Stimulated activated CD4-positive, alpha-beta T cell treated with anti-CD3 and anti-CD28 coated beads, Interleukin-2, amount 100 ng/mL, for 48 hours (primary cell): Measurements from ENCODE around the gene COMT.

ENCODE experiments used
- DNase-seq, 2 donors: peaks; one replicate each; pipeline ENCODE4 v3.0.0-alpha.2; 2020

Gene COMT

GRCh38 chr22:19971276-19972124, 29.9 kb downstream of the COMT start:
- DNase-seq = no peak

DNA sequence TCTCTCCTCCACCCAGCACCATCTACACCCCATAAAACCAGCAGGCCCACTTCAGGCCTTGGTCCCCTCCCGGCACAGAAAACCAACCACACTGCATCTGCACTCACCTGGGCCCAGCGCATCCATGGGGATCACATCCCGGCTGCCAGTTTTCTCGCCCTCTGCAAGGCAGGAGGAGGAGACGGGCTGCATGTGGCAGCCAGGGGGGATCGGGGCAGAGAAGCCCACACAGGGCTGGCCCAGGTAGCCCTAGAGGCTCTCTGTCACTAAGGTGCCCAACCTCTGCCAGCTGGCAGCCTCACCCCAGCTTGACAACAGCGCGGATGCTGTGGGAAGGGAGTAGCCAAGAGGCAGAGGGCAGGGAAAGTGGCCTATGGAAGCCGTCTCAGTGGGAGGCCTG, 30.7 kb downstream of the COMT start:
- DNase-seq = no peak

DNA sequence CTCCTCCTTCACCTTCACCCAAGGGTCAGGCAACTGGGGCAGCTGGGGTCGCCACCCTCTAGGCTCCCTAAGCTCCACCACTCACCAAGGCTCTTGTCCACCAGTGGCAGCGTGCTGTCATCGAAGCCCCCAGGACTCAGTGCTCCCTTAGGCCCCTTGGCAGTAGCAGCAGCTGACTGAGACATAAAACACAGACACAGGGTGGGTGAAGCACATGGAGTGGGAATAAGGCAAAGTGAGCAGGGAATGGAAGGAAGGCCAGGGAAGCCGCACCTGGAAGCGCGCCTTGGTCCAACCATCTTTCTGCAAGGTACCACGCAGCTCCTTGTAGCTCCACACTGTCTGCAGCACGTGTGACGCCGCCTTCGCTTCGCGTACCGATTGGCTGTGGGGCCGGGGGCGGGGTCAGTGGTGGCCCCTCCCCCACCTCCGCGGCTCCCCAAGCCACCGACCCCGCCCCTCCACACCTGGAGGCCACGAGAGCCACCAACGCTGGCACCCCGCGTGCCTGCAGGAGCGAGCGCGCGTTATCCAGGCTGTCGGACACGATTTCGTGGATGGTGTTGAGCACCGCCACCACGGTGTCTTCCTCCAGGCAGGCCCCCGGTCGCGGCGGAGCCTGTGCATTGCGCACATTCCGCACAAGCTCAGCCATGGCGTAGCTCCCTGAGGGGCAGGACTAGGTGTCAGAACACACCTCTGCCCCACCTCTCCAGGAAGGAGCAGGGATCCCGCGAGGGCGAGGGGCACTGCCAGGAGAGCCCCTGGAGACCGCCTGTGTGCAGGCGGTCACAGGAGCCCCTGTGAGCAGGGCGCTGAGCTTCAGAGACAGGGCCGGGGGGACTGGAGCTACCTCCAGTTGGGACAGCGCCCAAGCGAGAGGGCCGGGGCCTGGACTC, 31.3 kb downstream of the COMT start:
- no peak for DNase-seq

DNA sequence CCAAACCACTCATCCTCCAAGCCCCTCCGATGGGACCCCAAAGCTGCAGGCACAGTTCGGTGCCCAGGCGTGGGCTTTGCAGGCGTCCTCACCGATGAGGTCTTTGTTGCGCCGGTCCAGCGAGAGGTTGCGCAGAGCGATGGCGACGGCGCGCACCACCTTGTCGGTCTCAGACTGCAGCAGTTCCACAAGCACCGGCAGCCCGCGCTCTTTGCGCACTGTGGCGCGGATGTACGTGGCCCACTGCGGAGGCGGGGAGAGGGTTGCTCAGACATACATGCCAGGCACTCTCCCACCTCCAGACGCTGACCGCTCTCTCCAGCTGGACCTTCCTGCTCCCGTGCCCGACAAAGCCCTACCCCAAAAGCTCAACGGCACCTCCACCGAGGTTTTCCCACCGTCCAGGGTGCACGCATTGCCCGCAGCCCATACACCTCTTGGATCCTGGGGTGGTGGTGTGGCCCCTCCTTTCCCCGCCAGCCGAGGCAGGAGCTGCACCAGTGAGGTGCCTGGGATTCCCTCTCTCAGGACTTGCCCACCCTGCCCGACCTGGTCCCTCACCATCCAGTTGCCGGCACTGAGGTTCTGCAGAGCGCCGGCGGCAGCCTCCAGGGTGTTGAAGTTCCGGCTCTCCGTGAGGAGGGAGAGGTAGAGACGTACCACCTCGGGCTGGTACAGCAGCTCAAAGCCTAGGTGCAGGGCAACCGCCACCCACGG, 32.1 kb downstream of the COMT start:
- no peak for DNase-seq

- DNase-seq = no peak
These were observed 32.8 kb downstream of the COMT start for GRCh38 chr22:19974268-19974861.

GRCh38 chr22:19974935-19975706, 33.5 kb downstream of the COMT start:
- DNase-seq = no peak

DNA sequence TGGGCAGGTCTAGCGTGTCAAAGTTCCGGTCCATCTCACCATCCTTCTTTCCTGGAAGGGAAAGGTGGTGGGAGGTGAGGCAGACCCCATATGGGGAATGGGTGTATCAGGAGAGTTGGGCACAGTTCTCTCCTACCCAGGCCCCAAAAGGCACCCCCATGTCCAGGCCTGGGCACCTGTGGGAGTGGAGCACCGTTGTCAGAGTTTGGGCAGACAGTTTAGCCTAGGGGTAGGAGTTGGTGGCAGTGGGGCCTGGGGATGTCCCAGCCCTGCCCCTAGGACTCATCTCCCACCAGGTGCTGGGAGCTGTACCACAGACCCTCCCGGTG, 34.1 kb downstream of the COMT start:
- DNase-seq = no peak

DNA sequence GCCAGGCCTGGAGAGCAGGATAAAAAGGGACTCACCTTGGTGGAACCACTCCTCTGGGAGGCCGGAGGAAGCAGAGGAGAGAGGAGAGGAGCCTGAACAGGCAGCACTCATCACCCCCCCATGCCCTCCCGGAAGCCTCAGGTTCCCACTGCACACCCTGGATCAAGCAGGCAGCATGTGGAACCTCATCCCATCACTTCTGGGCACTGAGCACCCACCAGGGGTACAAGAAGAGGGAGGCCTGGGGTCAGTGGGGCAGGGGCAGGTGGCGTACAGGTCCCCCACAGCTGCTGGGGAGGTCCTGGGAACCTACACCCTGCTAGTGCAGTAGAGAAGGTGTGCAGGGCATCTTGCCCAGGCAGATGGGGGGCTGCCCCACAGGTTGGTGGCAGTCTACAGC, 35.1 kb downstream of the COMT start:
- no peak for DNase-seq

DNA sequence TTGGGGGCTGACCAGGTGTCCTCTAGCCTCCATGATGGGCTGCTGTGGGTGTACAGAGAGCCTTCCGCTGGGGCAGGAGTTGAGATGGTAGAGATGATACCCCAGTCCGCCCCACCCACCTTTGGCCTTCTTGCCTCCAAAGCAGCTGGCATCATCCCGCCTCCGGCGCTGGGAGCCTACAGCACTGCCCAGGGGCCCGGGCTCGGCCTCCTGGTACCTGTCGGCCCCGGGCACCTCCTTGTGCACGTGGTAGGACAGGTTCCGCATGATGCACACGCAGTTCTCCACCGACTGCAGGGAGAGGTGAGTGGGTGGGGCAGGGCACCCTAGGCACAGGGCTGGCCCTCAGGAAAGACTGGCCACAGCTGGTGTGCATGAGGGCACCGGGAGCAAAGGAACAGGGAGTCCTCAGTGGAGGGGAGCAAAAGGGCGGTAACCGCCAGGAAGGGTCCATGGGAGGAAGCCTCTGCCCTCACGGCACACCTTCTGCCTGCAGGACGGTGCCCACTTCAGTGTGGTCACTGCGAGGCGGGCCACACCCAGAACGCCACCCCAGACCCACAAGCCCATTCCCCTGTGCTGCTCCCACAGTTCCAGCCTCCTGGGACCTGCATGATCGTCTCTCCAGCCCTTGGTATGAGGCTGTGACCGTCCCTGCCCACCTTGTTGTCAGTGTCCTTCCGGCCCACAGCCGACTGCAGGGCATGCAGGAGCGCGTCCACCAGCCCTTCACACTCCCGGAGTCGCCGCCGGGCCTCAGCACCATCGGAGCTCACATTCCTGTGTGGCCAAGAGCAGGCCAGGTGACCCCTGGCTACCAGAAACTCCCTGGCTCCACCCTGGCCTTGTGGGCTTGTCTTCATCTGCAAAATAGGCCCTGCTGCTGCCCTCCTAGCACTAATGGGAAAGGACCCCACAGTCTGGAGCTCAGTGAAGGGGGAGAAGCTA, 36.0 kb downstream of the COMT start:
- no peak for DNase-seq

- no peak for DNase-seq
These were observed 37.2 kb downstream of the COMT start for GRCh38 chr22:19978748-19979147.

GRCh38 chr22:19979712-19980493, 38.3 kb downstream of the COMT start:
- DNase-seq = no peak

DNA sequence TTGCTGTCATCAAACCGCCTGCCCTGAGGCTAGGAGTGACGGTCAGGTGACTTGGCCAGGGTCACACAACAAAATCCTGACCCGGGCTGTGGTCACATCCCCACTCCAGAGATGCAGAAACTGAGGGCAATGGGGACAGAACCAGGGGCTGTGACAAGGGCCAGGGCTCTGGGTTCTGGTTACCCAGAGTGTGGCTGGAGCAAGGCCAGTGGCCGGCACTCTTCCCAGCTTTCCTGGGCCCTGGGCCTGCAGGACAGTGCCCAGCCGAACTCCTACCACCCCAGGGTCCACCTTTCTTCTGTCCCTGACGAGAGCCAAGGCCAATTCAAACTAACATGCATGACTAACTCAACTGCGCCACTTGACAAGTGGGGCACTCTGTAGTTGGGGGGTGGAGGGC, 39.2 kb downstream of the COMT start:
- no peak for DNase-seq

DNA sequence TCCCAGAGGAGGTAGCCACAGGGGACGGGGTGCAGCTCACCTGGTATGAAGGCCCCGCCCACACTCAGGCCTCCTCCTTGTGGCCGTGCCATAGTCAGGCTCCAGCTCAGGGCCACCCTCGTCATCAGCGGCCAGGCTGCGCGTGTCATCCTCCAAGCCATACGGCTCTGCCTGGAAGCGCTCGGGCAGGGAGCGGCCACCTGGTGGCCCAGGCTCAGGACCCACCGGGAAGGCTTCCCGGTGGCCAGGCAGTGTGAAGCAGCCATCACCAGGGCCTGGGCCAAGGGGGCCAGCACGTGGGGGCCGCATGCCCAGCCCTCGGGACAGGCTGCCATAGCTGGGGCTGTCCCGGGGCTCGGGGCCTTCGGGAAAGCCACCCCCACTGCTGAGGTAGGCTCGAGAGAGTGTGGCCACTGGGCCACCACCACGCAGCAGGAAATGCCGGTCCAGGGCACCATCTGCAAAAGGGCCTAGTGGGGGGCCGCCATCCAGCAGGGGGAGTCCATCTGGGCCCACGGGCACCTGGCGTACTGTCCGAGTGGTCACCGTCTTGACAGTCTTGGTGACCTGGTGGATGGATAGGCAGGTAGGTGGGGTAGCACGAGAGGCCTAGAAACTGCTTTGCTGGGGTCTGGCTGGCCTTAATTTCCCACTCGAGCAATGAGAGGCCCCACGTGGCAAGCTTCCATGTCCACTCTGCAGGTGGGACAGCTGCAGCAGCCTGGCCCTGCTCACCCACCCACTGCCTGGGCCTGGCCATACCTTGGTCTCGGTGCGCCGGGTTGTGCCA, 39.8 kb downstream of the COMT start:
- DNase-seq = no peak

DNA sequence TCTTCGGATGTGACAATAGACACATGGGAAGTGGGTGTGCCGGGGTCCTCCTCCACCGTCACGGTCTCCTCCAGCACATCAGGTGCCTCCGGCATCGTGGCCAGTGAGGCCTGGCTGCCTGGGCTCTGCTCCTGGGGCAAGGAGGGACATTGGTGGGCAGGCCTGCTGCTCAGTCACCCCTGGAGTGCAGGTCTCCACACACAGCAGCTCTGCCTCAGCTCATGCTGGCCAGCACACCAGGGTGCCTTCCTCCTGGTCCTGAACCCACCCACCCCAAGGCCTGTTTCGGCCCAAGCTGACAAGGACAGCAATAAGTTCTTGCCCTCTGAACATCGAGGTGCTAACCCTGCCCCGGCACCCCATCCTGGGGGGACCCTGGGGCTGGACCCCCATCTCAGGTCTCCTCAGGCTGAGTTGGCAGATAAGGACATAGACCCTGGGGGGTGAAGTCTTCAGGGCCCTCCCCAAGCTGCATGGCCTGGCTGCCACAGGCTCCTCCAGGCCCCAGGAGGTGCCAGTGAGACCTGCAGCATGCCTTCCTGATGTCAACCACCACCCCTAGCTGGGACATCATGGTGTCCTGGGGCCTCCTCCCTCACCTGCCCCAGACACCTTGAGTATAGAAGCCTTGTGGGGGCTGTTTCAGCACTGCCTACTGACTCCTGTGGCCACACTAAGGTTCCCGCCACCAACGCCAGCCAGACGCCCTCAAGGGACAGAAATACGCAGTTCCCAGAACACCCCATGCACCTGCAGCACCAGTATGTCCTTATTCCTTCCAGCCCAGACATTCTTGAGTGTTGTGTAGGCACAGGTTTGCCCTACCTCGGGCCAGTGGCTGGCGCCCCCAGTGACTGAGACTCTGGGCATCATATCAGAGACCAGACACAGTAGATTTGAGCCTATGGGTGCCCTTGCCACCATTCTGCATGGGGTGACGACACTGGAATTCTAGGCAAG, 40.7 kb downstream of the COMT start:
- DNase-seq = no peak

GRCh38 chr22:19982991-19983578, 41.5 kb downstream of the COMT start:
- DNase-seq = no peak

GRCh38 chr22:19983741-19984140, 42.2 kb downstream of the COMT start:
- DNase-seq = no peak

DNA sequence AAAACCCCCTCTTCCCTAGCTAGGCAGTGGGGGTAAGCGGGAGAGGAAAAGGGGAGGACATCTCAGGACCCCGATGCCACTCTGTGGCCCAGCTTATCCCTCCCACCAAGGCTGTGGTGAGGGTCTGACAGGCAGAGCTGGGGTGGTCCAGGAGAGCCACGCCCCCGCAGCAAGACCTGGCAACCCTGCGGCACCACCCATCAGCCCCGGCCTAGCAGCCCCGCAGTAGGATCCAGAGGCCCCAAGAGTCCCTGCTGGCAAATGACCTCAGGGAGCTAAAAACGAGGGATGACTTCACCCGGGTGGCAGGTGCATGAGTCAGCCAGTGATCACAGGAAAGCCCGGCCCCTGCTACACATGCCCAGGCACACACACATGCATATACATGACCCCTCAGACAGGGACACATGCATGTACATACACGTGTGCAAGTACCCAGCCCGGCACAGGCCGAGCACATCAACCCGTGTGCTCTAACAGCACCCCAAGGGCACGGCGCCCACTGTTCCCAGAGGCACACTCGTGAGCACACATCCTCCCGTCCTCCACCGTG, 42.7 kb downstream of the COMT start:
- no peak for DNase-seq
